Ishikawa (cell line): ENCODE data around the gene TMED9.

Source experiments
- CEBPB ChIP-seq: IDR thresholded peaks from 2 replicates; pipeline ENCODE4 v1.6.1; 2012
- CREB1 ChIP-seq: IDR thresholded peaks from 2 replicates; pipeline ENCODE4 v1.6.1; 2012; ENCODE audit warnings: low read depth
- EGR1 ChIP-seq: IDR thresholded peaks from 2 replicates; pipeline ENCODE4 v1.6.1; 2012
- EP300 ChIP-seq: IDR thresholded peaks from 2 replicates; pipeline ENCODE4 v1.6.1; 2012; ENCODE audit warnings: borderline replicate concordance
- FOXM1 ChIP-seq: IDR thresholded peaks from 2 replicates; pipeline ENCODE4 v1.6.1; 2012; ENCODE audit warnings: low read depth, borderline replicate concordance
- NFIC ChIP-seq: IDR thresholded peaks from 2 replicates; pipeline ENCODE4 v1.6.1; 2012
- RAD21 ChIP-seq: IDR thresholded peaks from 2 replicates; pipeline ENCODE4 v1.6.1; 2012; ENCODE audit warnings: low read depth
- TAF1 ChIP-seq: IDR thresholded peaks from 2 replicates; pipeline ENCODE4 v1.6.1; 2012; ENCODE audit warnings: low read depth, mild to moderate bottlenecking
- TCF12 ChIP-seq: IDR thresholded peaks from 2 replicates; pipeline ENCODE4 v1.6.1; 2012; ENCODE audit warnings: low read depth
- TEAD4 ChIP-seq: IDR thresholded peaks from 2 replicates; pipeline ENCODE4 v1.6.1; 2012
- YY1 ChIP-seq: IDR thresholded peaks from 2 replicates; pipeline ENCODE4 v1.6.1; 2012; ENCODE audit warnings: low read depth
- ZBTB7A ChIP-seq: IDR thresholded peaks from 2 replicates; pipeline ENCODE4 v1.6.1; 2012; ENCODE audit warnings: low read depth
- TF ChIP-seq, protein P1 (sequence below): IDR thresholded peaks from 2 replicates; pipeline ENCODE4 v1.6.1; 2012
- TF ChIP-seq, protein P2 (sequence below): IDR thresholded peaks from 2 replicates; pipeline ENCODE4 v1.6.1; 2012
- TF ChIP-seq, protein P3 (sequence below): IDR thresholded peaks from 2 replicates; pipeline ENCODE4 v1.6.1; 2012; ENCODE audit warnings: low read depth, mild to moderate bottlenecking

TMED9 gene

DNA sequence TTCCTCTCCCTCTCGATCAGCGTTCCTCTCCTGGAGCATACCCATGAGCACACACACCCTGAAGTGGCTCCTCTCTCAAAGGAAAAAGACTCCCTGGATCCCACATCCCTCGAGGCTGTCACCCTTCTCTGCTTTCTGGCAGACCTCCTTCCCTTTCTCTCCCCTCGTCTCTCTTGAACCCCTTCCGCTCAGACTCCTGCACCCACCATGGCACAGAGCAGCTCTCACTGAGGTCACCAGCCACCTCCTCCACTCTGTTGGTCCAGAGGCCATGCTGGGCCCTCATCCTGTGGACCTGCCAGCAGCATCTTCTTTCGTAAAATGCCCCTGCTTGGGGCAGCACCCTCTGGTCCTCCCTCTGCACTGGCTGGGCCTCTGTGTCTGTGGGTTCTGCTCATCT is 13.7 kb downstream of the TMED9 start:
- TF ChIP-seq CREB1 (no peak), RAD21 (no peak), ZBTB7A (no peak), TEAD4 (no peak), EGR1 (no peak), TCF12 (no peak), YY1 (no peak), FOXM1 (no peak)
- TF ChIP-seq, protein P1, sequence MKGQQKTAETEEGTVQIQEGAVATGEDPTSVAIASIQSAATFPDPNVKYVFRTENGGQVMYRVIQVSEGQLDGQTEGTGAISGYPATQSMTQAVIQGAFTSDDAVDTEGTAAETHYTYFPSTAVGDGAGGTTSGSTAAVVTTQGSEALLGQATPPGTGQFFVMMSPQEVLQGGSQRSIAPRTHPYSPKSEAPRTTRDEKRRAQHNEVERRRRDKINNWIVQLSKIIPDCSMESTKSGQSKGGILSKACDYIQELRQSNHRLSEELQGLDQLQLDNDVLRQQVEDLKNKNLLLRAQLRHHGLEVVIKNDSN: no peak
- TF ChIP-seq, protein P2, sequence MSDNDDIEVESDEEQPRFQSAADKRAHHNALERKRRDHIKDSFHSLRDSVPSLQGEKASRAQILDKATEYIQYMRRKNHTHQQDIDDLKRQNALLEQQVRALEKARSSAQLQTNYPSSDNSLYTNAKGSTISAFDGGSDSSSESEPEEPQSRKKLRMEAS: no peak
- TF ChIP-seq, protein P3, sequence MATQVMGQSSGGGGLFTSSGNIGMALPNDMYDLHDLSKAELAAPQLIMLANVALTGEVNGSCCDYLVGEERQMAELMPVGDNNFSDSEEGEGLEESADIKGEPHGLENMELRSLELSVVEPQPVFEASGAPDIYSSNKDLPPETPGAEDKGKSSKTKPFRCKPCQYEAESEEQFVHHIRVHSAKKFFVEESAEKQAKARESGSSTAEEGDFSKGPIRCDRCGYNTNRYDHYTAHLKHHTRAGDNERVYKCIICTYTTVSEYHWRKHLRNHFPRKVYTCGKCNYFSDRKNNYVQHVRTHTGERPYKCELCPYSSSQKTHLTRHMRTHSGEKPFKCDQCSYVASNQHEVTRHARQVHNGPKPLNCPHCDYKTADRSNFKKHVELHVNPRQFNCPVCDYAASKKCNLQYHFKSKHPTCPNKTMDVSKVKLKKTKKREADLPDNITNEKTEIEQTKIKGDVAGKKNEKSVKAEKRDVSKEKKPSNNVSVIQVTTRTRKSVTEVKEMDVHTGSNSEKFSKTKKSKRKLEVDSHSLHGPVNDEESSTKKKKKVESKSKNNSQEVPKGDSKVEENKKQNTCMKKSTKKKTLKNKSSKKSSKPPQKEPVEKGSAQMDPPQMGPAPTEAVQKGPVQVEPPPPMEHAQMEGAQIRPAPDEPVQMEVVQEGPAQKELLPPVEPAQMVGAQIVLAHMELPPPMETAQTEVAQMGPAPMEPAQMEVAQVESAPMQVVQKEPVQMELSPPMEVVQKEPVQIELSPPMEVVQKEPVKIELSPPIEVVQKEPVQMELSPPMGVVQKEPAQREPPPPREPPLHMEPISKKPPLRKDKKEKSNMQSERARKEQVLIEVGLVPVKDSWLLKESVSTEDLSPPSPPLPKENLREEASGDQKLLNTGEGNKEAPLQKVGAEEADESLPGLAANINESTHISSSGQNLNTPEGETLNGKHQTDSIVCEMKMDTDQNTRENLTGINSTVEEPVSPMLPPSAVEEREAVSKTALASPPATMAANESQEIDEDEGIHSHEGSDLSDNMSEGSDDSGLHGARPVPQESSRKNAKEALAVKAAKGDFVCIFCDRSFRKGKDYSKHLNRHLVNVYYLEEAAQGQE: no peak

DNA sequence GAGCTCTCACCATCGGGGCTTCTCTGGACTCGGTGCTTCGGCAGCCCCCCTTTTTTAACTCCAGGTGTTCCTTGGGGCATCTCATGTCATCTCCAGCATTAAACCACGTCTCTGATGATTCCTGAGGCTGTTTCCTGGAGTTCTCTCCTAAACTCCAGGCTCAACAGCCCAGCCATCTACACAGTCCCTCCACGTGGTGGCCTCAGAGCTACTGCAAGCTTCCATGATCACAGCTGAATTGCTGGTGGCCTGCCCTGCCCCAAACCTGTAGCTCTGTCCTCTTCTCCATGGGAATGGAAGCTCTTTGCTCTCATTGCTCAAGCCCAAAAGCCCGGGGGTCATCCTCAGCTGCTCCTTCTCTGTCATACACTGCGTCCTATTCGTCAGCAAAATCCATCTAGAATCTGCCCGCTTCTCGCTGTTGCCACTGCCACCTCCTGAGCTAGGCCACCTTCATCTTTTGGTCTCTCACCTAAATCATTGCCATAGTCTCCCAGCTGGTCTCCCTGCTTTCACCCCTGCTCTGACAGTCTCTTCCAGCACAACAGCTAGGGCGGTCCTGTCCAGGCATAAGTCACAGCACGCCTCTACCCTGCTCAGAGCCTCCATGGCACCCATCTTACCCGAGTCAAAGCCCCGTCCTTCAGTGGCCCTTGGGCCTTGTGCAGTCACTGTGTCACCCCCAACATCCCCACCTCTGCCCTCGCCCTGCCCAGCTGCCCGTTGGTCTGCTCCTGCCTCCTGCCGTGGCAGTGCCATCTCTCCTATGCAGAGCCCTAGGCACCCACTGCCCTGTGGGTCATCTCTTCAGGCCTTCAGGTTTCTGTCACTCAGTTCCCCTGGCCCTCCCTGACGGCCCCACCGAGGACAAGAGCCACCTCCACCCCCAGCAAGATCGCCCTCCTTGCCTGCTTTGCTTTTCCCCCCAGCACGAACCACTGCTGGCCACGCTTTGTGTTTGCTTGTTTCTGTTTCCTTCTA is 14.4 kb downstream of the TMED9 start:
- TF ChIP-seq, protein P3: no peak
- TF ChIP-seq, protein P1: no peak
- TF ChIP-seq NFIC (no peak), EP300 (no peak), TEAD4 (no peak), RAD21 (no peak), EGR1 (no peak), FOXM1 (no peak), ZBTB7A (no peak), CEBPB (no peak), TCF12 (no peak), TAF1 (no peak)

DNA sequence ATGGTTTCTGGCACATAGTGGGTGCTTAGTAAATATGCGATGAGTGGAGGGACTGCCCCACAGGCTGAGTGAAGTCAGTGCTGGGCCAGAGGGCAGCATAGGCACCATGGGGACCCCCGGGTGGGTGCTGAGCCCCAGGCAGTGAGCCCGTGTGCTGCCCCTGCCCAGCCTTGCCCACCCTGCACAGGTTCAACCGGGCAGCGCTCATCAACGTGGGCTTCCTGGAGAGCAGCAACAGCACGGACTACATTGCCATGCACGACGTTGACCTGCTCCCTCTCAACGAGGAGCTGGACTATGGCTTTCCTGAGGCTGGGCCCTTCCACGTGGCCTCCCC is 15.1 kb downstream of the TMED9 start:
- TF ChIP-seq, protein P2: 0 out of 2 replicates have a peak, but pooled peaks have one; percentile 20
- no peak for TF ChIP-seq TAF1

DNA sequence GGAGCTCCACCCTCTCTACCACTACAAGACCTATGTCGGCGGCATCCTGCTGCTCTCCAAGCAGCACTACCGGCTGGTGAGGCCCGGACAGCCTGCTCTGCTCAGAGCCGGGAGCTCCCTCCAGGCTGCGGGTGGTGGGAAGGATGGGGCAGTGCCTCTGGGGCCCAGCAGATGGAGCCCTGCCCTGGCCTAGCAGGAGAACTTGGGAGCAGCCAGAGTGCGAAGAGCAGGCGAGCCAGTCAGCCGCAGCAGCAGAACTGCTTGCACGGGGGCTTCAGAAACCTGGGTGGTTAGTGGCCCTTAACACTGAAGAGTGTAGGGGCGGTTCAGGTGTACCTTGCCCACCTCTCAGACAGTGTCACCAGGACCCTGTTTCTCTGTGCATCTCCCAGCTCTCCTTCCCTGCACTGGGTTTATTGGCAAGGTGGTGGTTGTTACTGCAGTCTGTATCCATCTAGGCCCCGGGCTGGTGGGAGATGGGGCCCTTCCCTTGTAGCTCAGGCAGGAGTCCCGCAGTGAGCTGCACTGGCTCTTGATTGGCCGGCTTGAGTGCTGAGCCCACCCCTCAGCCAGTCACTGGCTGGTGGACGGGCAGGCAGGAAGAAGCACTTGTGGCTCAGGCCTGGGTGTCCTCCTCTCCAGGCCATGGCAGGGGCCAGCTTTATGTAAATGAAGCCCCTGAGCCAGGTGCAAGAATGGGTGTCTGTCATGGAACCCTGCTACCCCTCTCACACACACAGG is 15.6 kb downstream of the TMED9 start:
- TF ChIP-seq CREB1 (no peak), FOXM1 (no peak), TCF12 (peak; percentile 14; the same call in 1 of the 2 replicates), YY1 (no peak), CEBPB (no peak), TEAD4 (no peak), NFIC (no peak), EGR1 (no peak), TAF1 (no peak), RAD21 (peak; percentile 81), EP300 (no peak), ZBTB7A (no peak)
- TF ChIP-seq, protein P3: no peak
- TF ChIP-seq, protein P1: no peak
- TF ChIP-seq, protein P2: 0 out of 2 replicates have a peak, but pooled peaks have one; percentile 0
